Transverse colon (tissue), 4 donors: ENCODE data around the gene LCLAT1. TPM values are rescaled to one million over a fixed set of nuclear protein-coding genes. Genes with fewer than 3 reads are reported as not detected.
"Not testable (repeated sequence)": the region's sequence is repeated elsewhere in the genome, so short reads cannot be mapped to it uniquely, and the experiment has no call there.

Source experiments
- DNase-seq: peaks from one replicate; pipeline ENCODE4 v3.0.0-alpha.2; 2019
- H3K27ac ChIP-seq, 4 donors: fragments of 200-600 bp; sonication (generic); 2 replicates each; pipeline ENCODE4 v1.5.1; 2016 to 2018; ENCODE audit warnings: inconsistent platforms in 4 of 4
- H3K27me3 ChIP-seq: fragments of 200-600 bp; sonication (generic); 2 replicates; pipeline ENCODE4 v1.5.1; 2017; ENCODE audit warnings: inconsistent platforms
- H3K36me3 ChIP-seq, 4 donors: fragments of 200-600 bp; sonication (generic); 2 replicates each; pipeline ENCODE4 v1.5.1; 2017 to 2019; ENCODE audit warnings: inconsistent platforms in 4 of 4
- H3K4me1 ChIP-seq, 4 donors: fragments of 200-600 bp; sonication (generic); 2 replicates each; pipeline ENCODE4 v1.5.1; 2017 to 2020; ENCODE audit warnings: inconsistent platforms in 4 of 4
- H3K4me3 ChIP-seq, 4 donors: fragments of 200-600 bp; sonication (generic); 1 replicate in 1 of 4; 2 replicates in 3 of 4; pipeline versions ENCODE4 v1.5.1 to v1.6.1; 2017 to 2019; ENCODE audit warnings: inconsistent platforms in 4 of 4
- H3K9me3 ChIP-seq, 2 donors: fragments of 200-600 bp; sonication (generic); 2 replicates each; pipeline ENCODE4 v1.5.1; 2017 to 2019; ENCODE audit warnings: inconsistent platforms in 2 of 2
- CTCF ChIP-seq, 5 experiments: fragments of 200-600 bp in 3 of 5; fragments of 450-650 bp in 2 of 5; sonication (generic) in 3 of 5; IDR thresholded peaks; 1 replicate in 2 of 5; 2 replicates in 3 of 5; pipeline ENCODE4 v1.5.1; 2016 to 2017; ENCODE audit warnings: antibody characterized with exemption in 5 of 5, inconsistent platforms in 3 of 5, mild to moderate bottlenecking in 2 of 5, moderate library complexity in 1 of 5
- EP300 ChIP-seq: sonication (generic); formaldehyde crosslinking; IDR thresholded peaks from one replicate; pipeline ENCODE4 v1.6.1; 2017; ENCODE audit warnings: antibody characterized with exemption, low read depth
- POLR2A ChIP-seq: fragments of 450-650 bp; IDR thresholded peaks from one replicate; pipeline ENCODE4 v1.6.1; 2016; ENCODE audit warnings: antibody characterized with exemption, mild to moderate bottlenecking, moderate library complexity
- POLR2AphosphoS5 ChIP-seq, 3 donors: sonication (generic); formaldehyde crosslinking; IDR thresholded peaks; one replicate each; pipeline ENCODE4 v1.6.1; 2016; ENCODE audit warnings: antibody characterized with exemption in 3 of 3
- WGBS, 2 donors: methylation state at CpG; one replicate each; pipeline ENCODE4 v1.1.5; 2018; ENCODE audit warnings: low coverage in 1 of 2; 5-methylcytosine and 5-hydroxymethylcytosine counted together
- in situ Hi-C, 4 donors: fragments of 200-750 bp; cut with MboI; loops; one replicate each; pipeline versions ENCODE4 v1.15.0 to v1.15.1; 2017; ENCODE audit warnings: low sequenced_read_pairs in 3 of 4, low pct_ligation_motif_present in 1 of 4, low pct_unique_long_range_greater_than_20kb in 1 of 4
- intact Hi-C: fragments of 100-400 bp; cut with DNase I; formaldehyde crosslinking; loops from one replicate; pipeline ENCODE4 v1.15.1; 2023; ENCODE audit warnings: low total_unique reads
- total RNA-seq, 4 donors: library from RNA; depleted of rRNA; stranded (reverse); fragments of >200 nt; gene quantifications; one replicate each; pipeline ENCODE4 v1.1.0, GENCODE V29; 2016

LCLAT1 gene
- total RNA-seq, 4 donors from 2014 or later, result 10.9 to 26.5 (median 16.6) TPM

GRCh38 chr2:30613001-30613400 is 166.0 kb downstream of the LCLAT1 start:
- 80 to 87% methylated on average over 2 of the region's 2 CpGs for WGBS, 2 donors
- intact Hi-C loops (no loop called here), in situ Hi-C loops (no loop called here)
- H3K9me3 ChIP-seq, result no peaks in the 10 kb centered on the region
- no peaks in the 10 kb centered on the region for H3K4me1 ChIP-seq
- no peaks in the 10 kb centered on the region for H3K36me3 ChIP-seq
- DNase-seq, result no peak
- H3K27ac ChIP-seq, result no peak overlapping the region
- no peak overlapping the region for H3K4me3 ChIP-seq
- H3K27me3 ChIP-seq, result no peaks in the 10 kb centered on the region
- TF ChIP-seq POLR2AphosphoS5 (IDR thresholded peaks at IDR 0.05), result no peak
- no peak for TF ChIP-seq POLR2A
- TF ChIP-seq CTCF (IDR thresholded peaks at IDR 0.05), result no peak
- TF ChIP-seq EP300, result no peak

- intact Hi-C loops, H3K4me1 ChIP-seq, H3K27ac ChIP-seq, DNase-seq, in situ Hi-C loops, H3K27me3 ChIP-seq, H3K36me3 ChIP-seq, H3K4me3 ChIP-seq, H3K9me3 ChIP-seq: not testable (repeated sequence)
- 83 to 96% methylated on average over 1 of the region's 4 CpGs for WGBS, 2 donors
Measured at GRCh38 chr2:30614227-30614626, 167.2 kb downstream of the LCLAT1 start.

GRCh38 chr2:30615926-30616325 is 168.9 kb downstream of the LCLAT1 start:
- 90 to 100% methylated on average over 1 of the region's 1 CpG for WGBS, 2 donors

GRCh38 chr2:30620102-30620501 is 173.1 kb downstream of the LCLAT1 start:
- intact Hi-C loops (no loop called here), in situ Hi-C loops (no loop called here)
- Histone ChIP-seq H3K36me3 (no peaks in the 10 kb centered on the region), H3K27ac (no peak overlapping the region), H3K4me3 (no peak overlapping the region), H3K9me3 (no peaks in the 10 kb centered on the region), H3K4me1 (no peaks in the 10 kb centered on the region), H3K27me3 (no peaks in the 10 kb centered on the region)
- TF ChIP-seq POLR2AphosphoS5 (IDR thresholded peaks at IDR 0.05) (no peak), CTCF (IDR thresholded peaks at IDR 0.05) (no peak)
- DNase-seq, result no peak
- 83 to 90% methylated on average over 1 of the region's 1 CpG for WGBS, 2 donors

More at GRCh38 chr2:30615926-30616325, 168.9 kb downstream of the LCLAT1 start:
- intact Hi-C loops, result no loop called here
- no peak overlapping the region for H3K4me3 ChIP-seq
- no peaks in the 10 kb centered on the region for H3K27me3 ChIP-seq
- no peaks in the 10 kb centered on the region for H3K4me1 ChIP-seq
- DNase-seq, result no peak
- H3K27ac ChIP-seq, result no peak overlapping the region
- TF ChIP-seq POLR2AphosphoS5 (IDR thresholded peaks at IDR 0.05) (no peak), CTCF (IDR thresholded peaks at IDR 0.05) (no peak), EP300 (no peak)
- in situ Hi-C loops, result no loop called here
- no peaks in the 10 kb centered on the region for H3K36me3 ChIP-seq
- no peaks in the 10 kb centered on the region for H3K9me3 ChIP-seq

GRCh38 chr2:30621836-30622235 is 174.8 kb downstream of the LCLAT1 start:
- intact Hi-C loops (no loop called here), in situ Hi-C loops (no loop called here)
- no peak for TF ChIP-seq CTCF (IDR thresholded peaks at IDR 0.05)
- TF ChIP-seq EP300, result no peak
- TF ChIP-seq POLR2AphosphoS5 (IDR thresholded peaks at IDR 0.05), result no peak
- no peak for TF ChIP-seq POLR2A
- no peaks in the 10 kb centered on the region for H3K9me3 ChIP-seq
- H3K27ac ChIP-seq, result no peak overlapping the region
- no peaks in the 10 kb centered on the region for H3K36me3 ChIP-seq
- WGBS, 2 donors, result 96 to 100% methylated on average over 2 to 5 of the region's 5 CpGs
- no peaks in the 10 kb centered on the region for H3K4me1 ChIP-seq
- H3K27me3 ChIP-seq, result no peaks in the 10 kb centered on the region
- DNase-seq, result no peak
- H3K4me3 ChIP-seq, result no peak overlapping the region
